Measurements from ENCODE around the gene MFAP4.
A peak's percentile ranks its signal among the peaks of the same experiment; 100 is the strongest.

The MFAP4 gene

DNA sequence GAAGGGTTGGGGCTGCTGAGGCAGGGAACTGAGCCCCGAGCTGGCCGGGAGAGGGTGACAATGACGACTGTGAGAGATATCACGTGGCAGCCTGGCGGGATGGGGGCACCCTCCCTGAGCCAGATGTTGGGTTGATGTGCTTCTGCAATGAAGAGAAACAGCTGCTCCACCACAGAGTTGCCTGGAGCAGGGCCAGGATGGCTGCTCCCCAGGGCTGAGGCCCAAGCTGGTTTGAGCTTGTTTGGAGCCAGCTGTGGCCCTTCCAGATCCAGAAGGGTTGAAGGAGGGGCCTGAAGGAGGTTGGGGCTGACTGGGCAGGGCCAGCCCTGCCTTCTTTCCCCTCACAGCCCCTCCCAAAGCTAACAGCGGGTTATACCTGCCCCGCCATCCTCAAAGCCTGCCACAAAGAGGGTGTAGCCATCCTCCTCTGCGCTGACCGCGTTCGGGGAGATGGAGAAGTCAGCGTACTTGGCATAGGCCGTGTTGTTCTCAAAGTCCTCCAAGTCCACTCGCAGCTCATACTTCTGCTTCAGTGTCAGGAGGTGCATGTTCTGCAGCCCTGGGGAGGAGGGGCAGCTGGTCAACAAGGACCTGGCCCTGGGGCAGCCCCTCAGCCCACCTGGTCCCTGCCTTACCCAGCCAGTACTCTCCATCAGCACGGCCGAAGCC, 2.1 kb downstream of the MFAP4 start:
- no peak for TF ChIP-seq ZNF274 (IDR thresholded peaks at IDR 0.05; ENCODE audit: low read depth, low read length)

DNA sequence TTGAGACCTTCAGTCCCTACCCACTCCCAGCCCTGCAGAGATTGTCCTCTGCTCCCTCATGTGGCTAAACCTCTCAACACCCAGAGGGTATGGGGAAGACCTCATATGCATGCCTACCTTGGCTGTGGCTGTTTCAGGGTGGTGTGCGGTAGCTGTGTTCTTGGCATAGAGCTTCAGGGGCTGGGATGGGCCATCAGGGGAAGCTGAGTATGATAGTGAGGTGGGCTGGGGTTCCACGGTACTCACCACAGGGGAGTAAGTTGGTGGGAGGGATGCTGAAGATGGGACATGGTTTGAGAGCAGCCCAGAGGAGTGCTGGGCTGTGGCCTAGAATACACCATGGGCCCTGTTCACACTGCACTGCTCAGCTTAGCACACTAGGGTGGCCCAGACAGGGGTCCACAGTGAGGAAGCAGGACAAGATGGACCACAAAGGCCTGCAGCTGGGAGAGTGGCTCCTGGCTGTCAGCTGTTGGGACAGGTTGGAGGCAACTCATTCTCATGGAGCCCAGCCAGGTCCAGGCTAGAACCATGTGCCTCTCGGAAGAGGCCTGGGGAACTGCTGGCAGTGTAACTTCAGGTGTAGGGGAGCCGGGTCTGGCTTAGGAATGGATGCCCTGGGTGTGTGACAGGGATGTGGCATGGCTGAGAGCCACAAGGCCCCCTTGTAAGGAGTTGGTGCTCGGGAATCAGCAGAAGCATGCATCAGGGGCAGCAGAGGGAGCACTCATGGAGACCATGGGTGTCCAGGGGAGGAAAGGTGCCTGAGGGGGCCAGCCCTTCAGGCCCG, 3.1 kb downstream of the MFAP4 start:
- no peak for TF ChIP-seq ZNF274 (IDR thresholded peaks at IDR 0.05; ENCODE audit: low read depth, low read length)
- no peak overlapping the region for H3K4me3 ChIP-seq (ENCODE audit: low read length)

More for the DNA sequence above, 2.1 kb downstream of the MFAP4 start:
- no peak overlapping the region for H3K4me3 ChIP-seq (ENCODE audit: low read length)

- H3K4me3 ChIP-seq (ENCODE audit: low read length) = no peak overlapping the region
- no peak for TF ChIP-seq ZNF274 (IDR thresholded peaks at IDR 0.05; ENCODE audit: low read depth, low read length)
Measured at GRCh38 chr17:19382531-19383444, 4.2 kb downstream of the MFAP4 start.

DNA sequence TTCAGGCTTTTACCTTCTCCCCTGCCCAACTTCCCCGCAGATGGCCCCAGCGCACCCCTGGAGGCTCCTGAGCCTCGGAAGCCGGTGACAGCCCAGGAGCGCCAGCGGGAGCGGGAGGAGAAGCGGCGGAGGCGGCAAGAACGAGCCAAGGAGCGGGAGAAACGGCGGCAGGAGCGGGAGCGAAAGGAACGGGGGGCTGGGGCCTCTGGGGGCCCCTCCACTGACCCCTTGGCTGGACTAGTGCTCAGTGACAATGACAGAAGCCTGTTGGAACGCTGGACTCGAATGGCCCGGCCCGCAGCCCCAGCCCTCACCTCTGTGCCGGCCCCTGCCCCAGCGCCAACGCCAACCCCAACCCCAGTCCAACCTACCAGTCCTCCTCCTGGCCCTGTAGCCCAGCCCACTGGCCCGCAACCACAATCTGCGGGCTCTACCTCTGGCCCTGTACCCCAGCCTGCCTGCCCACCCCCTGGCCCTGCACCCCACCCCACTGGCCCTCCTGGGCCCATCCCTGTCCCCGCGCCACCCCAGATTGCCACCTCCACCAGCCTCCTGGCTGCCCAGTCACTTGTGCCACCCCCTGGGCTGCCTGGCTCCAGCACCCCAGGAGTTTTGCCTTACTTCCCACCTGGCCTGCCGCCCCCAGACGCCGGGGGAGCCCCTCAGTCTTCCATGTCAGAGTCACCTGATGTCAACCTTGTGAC, 5.1 kb downstream of the MFAP4 start:
- TF ChIP-seq ZNF274 (IDR thresholded peaks at IDR 0.05; ENCODE audit: low read depth, low read length) = no peak
- H3K4me3 ChIP-seq (ENCODE audit: low read length) = no peak overlapping the region

GRCh38 chr17:19381361-19381740, 5.6 kb downstream of the MFAP4 start:
- H3K4me3 ChIP-seq (ENCODE audit: low read length) = no peak overlapping the region
- no peak for TF ChIP-seq ZNF274 (IDR thresholded peaks at IDR 0.05; ENCODE audit: low read depth, low read length)

- no peak overlapping the region for H3K4me3 ChIP-seq (ENCODE audit: low read length)
- TF ChIP-seq ZNF274 (IDR thresholded peaks at IDR 0.05; ENCODE audit: low read depth, low read length) = no peak
Measured at GRCh38 chr17:19380481-19381301, 6.3 kb downstream of the MFAP4 start.

DNA sequence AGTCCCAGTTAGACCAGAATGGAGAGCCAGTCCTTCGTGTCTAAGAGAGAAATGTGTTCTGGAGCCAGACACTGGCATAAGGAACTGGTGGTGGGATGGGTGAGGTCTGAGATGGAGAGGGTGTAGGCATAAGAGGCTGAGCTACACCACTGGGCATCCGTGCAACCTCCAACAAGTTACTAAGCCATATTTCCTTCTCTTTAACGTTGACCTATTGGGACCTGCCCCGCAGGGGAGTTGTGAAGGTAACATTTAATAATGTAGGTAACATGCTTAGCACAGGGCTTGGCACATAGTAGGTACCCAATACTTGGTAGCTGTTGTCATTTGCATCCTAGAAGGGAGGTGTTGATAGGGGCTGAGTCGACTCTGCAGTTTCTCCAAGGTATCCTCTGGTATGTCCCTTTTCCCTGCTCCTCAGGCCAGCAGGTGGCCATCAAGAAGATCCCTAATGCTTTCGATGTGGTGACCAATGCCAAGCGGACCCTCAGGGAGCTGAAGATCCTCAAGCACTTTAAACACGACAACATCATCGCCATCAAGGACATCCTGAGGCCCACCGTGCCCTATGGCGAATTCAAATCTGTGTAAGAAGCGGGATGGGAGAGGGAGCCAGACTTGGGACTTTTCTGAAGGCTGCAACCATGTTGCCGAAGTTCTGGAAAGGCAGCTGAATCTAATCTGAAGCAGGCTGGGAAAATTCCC, 7.5 kb downstream of the MFAP4 start:
- peak overlapping the region; percentile 69; the same call in 1 of the 2 replicates for H3K4me3 ChIP-seq (ENCODE audit: low read length)
- TF ChIP-seq ZNF274 (IDR thresholded peaks at IDR 0.05; ENCODE audit: low read depth, low read length) = no peak

GRCh38 chr17:19378416-19379360, 8.3 kb downstream of the MFAP4 start, which contains the start of gene MAPK7:
Gene MAPK7 (plus strand): TSS chr17:19378498. CDS start chr17:19378901, 403 bp downstream.
- TF ChIP-seq ZNF274 (IDR thresholded peaks at IDR 0.05; ENCODE audit: low read depth, low read length) = no peak
- H3K4me3 ChIP-seq (ENCODE audit: low read length) = peak within 1 kb of the TSS; percentile 85

DNA sequence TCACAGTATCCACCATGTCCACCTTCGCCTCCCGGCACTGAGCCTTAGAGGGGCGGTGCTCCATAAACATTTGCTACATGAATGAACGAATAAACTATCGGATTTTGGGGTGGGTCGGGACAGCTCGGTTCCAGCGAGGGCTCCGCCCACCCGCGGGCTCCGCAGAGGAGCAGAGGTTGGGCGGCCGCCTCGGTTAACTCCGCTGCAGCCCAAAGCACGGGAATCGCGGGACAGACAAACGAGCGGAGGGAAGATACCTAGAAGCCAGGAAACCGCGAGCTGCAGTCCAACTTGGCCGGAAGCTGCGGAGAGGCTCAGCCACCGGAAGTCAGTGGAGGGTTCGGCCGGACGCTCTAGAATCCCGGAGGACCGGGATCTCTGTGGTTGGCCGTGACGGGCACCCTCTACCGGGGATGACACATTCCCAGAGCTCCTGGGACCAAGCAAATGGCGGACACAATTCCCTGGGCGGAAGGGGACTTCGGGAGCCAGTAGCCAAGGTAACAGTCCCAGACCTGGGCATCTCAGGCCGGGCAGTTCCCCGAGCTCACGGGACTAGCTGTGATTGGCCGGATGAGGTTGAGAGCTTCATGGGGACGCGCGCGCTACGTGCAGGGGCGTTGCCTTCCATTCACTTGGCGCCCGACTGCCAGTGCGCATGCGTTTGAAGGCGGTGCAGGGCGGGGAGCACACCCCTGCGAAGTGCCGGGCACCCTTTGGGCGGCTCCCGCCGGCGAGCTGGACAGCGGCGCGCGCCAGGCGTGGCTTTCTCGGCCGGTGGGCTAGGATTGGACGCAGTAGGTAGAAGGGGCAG, 9.2 kb downstream of the MFAP4 start:
- peak overlapping the region; percentile 85 for H3K4me3 ChIP-seq (ENCODE audit: low read length)
- no peak for TF ChIP-seq ZNF274 (IDR thresholded peaks at IDR 0.05; ENCODE audit: low read depth, low read length)

- peak overlapping the region; percentile 85; the same call in 1 of the 2 replicates for H3K4me3 ChIP-seq (ENCODE audit: low read length)
- TF ChIP-seq ZNF274 (IDR thresholded peaks at IDR 0.05; ENCODE audit: low read depth, low read length) = no peak
Measured at GRCh38 chr17:19376811-19377210, 10.2 kb downstream of the MFAP4 start.

Data from GM08714 (cell line).